DND-41 (cell line): ENCODE measurements around the gene RNASE12.

Source experiments
- ATAC-seq: fragments of 200-7000 bp; cut with Tn5 transposase; 3 replicates; pipeline ENCODE4 v1.9.1; 2021; ENCODE audit warnings: low read depth; ENCODE audit not compliant: insufficient read depth
- DNase-seq: peaks from one replicate; pipeline ENCODE4 v3.0.0-alpha.2; 2020
- H2AFZ ChIP-seq: 2 replicates; pipeline ENCODE4 v1.6.0; 2012; ENCODE audit warnings: low read depth, low read length
- H3K27ac ChIP-seq: 2 replicates; pipeline ENCODE4 v1.5.1; 2012; ENCODE audit warnings: low read length, inconsistent platforms
- H3K27me3 ChIP-seq: fragments of 200-600 bp; sonication (generic); 2 replicates; pipeline ENCODE4 v1.6.0; 2012; ENCODE audit warnings: low read length, mild to moderate bottlenecking, inconsistent platforms; ENCODE audit not compliant: insufficient read depth, poor library complexity
- H3K36me3 ChIP-seq: 2 replicates; pipeline ENCODE4 v1.5.1; 2012; ENCODE audit warnings: low read length, inconsistent platforms; ENCODE audit not compliant: insufficient read depth
- H3K4me1 ChIP-seq: 2 replicates; pipeline ENCODE4 v1.5.1; 2012; ENCODE audit warnings: mild to moderate bottlenecking, low read length; ENCODE audit not compliant: insufficient read depth
- H3K4me2 ChIP-seq: 2 replicates; pipeline ENCODE4 v1.6.0; 2012; ENCODE audit warnings: mild to moderate bottlenecking, moderate library complexity, low read length, inconsistent platforms; ENCODE audit not compliant: insufficient read depth
- H3K4me3 ChIP-seq, 2 experiments: fragments of 200-600 bp in 1 of 2; shearing (Covaris generic) in 1 of 2; 2 replicates each; pipeline ENCODE4 v1.5.1; 2012 to 2016; ENCODE audit warnings: inconsistent platforms in 2 of 2, low read length in 2 of 2, mild to moderate bottlenecking in 2 of 2, low read depth in 1 of 2, moderate library complexity in 1 of 2
- H3K79me2 ChIP-seq: 2 replicates; pipeline ENCODE4 v1.6.0; 2012; ENCODE audit warnings: low read length, inconsistent platforms; ENCODE audit not compliant: insufficient read depth
- H3K9ac ChIP-seq: 2 replicates; pipeline ENCODE4 v1.6.0; 2012; ENCODE audit warnings: low read depth, mild to moderate bottlenecking, inconsistent platforms, low read length, moderate library complexity
- H3K9me3 ChIP-seq: 2 replicates; pipeline ENCODE4 v1.5.1; 2012; ENCODE audit warnings: low read length, moderate library complexity, mild to moderate bottlenecking, inconsistent platforms; ENCODE audit not compliant: insufficient read depth, severe bottlenecking
- H4K20me1 ChIP-seq: 2 replicates; pipeline ENCODE4 v1.6.0; 2012; ENCODE audit warnings: low read length; ENCODE audit not compliant: insufficient read depth
- EZH2 ChIP-seq: IDR thresholded peaks from 3 replicates; pipeline ENCODE4 v1.6.1; 2012; ENCODE audit warnings: borderline replicate concordance, low read depth, mild to moderate bottlenecking, moderate library complexity, low read length, inconsistent platforms; ENCODE audit not compliant: severe bottlenecking
- TF ChIP-seq, protein P1 (sequence below): IDR thresholded peaks from 2 replicates; pipeline ENCODE4 v1.5.1; 2012; ENCODE audit warnings: borderline replicate concordance, low read length, moderate library complexity, mild to moderate bottlenecking; ENCODE audit not compliant: poor library complexity, severe bottlenecking; ENCODE audit errors: extremely low read depth

The RNASE12 gene

GRCh38 chr14:20612403-20612802 is 21.2 kb upstream of the RNASE12 start:
- Histone ChIP-seq H2AFZ (no peak overlapping the region), H3K4me2 (peak overlapping the region; percentile 85), H3K27ac (no peak overlapping the region), H3K4me1 (peaks cover 62% of the 10 kb centered on the region), H3K27me3 (peaks cover 11% of the 10 kb centered on the region), H3K36me3 (no peaks in the 10 kb centered on the region), H4K20me1 (no peaks in the 10 kb centered on the region), H3K79me2 (no peaks in the 10 kb centered on the region), H3K9ac (no peak overlapping the region), H3K9me3 (no peaks in the 10 kb centered on the region), H3K4me3 (no peak overlapping the region)
- TF ChIP-seq, protein P1, sequence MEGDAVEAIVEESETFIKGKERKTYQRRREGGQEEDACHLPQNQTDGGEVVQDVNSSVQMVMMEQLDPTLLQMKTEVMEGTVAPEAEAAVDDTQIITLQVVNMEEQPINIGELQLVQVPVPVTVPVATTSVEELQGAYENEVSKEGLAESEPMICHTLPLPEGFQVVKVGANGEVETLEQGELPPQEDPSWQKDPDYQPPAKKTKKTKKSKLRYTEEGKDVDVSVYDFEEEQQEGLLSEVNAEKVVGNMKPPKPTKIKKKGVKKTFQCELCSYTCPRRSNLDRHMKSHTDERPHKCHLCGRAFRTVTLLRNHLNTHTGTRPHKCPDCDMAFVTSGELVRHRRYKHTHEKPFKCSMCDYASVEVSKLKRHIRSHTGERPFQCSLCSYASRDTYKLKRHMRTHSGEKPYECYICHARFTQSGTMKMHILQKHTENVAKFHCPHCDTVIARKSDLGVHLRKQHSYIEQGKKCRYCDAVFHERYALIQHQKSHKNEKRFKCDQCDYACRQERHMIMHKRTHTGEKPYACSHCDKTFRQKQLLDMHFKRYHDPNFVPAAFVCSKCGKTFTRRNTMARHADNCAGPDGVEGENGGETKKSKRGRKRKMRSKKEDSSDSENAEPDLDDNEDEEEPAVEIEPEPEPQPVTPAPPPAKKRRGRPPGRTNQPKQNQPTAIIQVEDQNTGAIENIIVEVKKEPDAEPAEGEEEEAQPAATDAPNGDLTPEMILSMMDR = no peak
- TF ChIP-seq EZH2 = no peak
- DNase-seq = no peak
- no peak for ATAC-seq

DNA sequence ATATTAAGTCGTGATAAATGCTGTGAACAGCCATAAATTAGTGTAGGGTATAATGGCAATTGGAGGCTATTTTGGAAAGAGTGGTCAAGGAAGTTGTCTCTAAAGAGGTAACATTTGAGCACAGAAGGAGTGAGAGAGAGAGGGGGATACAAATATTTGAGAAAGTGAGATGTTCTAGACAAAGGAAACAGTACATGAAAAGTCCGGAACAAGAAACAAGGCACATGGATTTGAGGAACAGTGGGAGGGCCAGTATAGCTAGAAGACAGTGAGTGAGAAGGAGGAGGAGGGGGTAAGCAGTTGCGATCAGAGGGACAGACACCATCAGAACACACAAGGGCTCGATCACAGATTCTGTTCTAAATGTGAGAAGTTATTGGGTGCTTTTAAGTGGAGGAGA is 20.1 kb upstream of the RNASE12 start:
- Histone ChIP-seq H3K4me2 (no peak overlapping the region), H3K27me3 (peaks cover 11% of the 10 kb centered on the region), H3K9me3 (no peaks in the 10 kb centered on the region), H2AFZ (no peak overlapping the region), H3K9ac (no peak overlapping the region), H3K4me1 (peaks cover 62% of the 10 kb centered on the region), H3K36me3 (no peaks in the 10 kb centered on the region), H3K4me3 (no peak overlapping the region), H3K79me2 (no peaks in the 10 kb centered on the region), H4K20me1 (no peaks in the 10 kb centered on the region), H3K27ac (no peak overlapping the region)
- ATAC-seq = no peak
- TF ChIP-seq, protein P1 = no peak
- no peak for TF ChIP-seq EZH2
- DNase-seq = no peak

- H3K4me3 ChIP-seq = peak overlapping the region; percentile 25 to 65; a peak in 3 of 4 replicates
- H3K9me3 ChIP-seq = no peaks in the 10 kb centered on the region
- no peaks in the 10 kb centered on the region for H3K79me2 ChIP-seq
- no peaks in the 10 kb centered on the region for H4K20me1 ChIP-seq
- ATAC-seq (peak; percentile 15; the same call in 2 of the 3 replicates), DNase-seq (peak; percentile 76)
- peak overlapping the region; percentile 80 for H2AFZ ChIP-seq
- TF ChIP-seq, protein P1 = no peak
- TF ChIP-seq EZH2 = no peak
- no peaks in the 10 kb centered on the region for H3K36me3 ChIP-seq
- no peak overlapping the region for H3K27ac ChIP-seq
- peaks cover 11% of the 10 kb centered on the region for H3K27me3 ChIP-seq
- H3K4me1 ChIP-seq = peaks cover 62% of the 10 kb centered on the region
- peak overlapping the region; percentile 88 for H3K4me2 ChIP-seq
- peak overlapping the region; percentile 53 for H3K9ac ChIP-seq
Observed at GRCh38 chr14:20610002-20610765, 19.0 kb upstream of the RNASE12 start.
